Esophagus muscularis mucosa (tissue), 4 donors: ENCODE data around the gene EFTUD2. TPM values are rescaled to one million over a fixed set of nuclear protein-coding genes. Genes with fewer than 3 reads are reported as not detected.

Source experiments
- DNase-seq: peaks from one replicate; pipeline ENCODE4 v3.0.0-alpha.2; 2017; ENCODE audit errors: extremely low spot score
- H3K27ac ChIP-seq, 4 donors: fragments of 200-600 bp; sonication (generic); replicated peaks in 1 of 4; 1 replicate in 3 of 4; 2 replicates in 1 of 4; pipeline ENCODE4 v1.5.1; 2016 to 2019; ENCODE audit warnings: mild to moderate bottlenecking in 1 of 4
- H3K27me3 ChIP-seq, 4 donors: fragments of 200-600 bp; sonication (generic); one replicate each; pipeline versions ENCODE4 v1.5.1 to v1.6.0; 2016 to 2019
- H3K36me3 ChIP-seq, 4 donors: fragments of 200-600 bp; sonication (generic); one replicate each; pipeline ENCODE4 v1.5.1; 2016 to 2019
- H3K4me1 ChIP-seq, 4 donors: fragments of 200-600 bp; sonication (generic); one replicate each; pipeline ENCODE4 v1.5.1; 2016 to 2019
- H3K4me3 ChIP-seq, 4 donors: fragments of 200-600 bp; sonication (generic); 1 replicate in 2 of 4; 2 replicates in 2 of 4; pipeline ENCODE4 v1.5.1; 2016 to 2019; ENCODE audit warnings: mild to moderate bottlenecking in 4 of 4, moderate library complexity in 1 of 4
- H3K9me3 ChIP-seq, 4 donors: fragments of 200-600 bp; sonication (generic); 1 replicate in 3 of 4; 2 replicates in 1 of 4; pipeline ENCODE4 v1.5.1; 2016 to 2019
- EP300 ChIP-seq: sonication (generic); formaldehyde crosslinking; IDR thresholded peaks from one replicate; pipeline ENCODE4 v1.6.1; 2017; ENCODE audit warnings: antibody characterized with exemption
- POLR2A ChIP-seq: fragments of 450-650 bp; IDR thresholded peaks from one replicate; pipeline ENCODE4 v1.6.1; 2017; ENCODE audit warnings: antibody characterized with exemption, moderate library complexity, mild to moderate bottlenecking, low read depth
- POLR2AphosphoS5 ChIP-seq, 2 donors: sonication (generic); formaldehyde crosslinking; IDR thresholded peaks; one replicate each; pipeline ENCODE4 v1.6.1; 2017; ENCODE audit warnings: antibody characterized with exemption in 2 of 2
- WGBS: methylation state at CpG from one replicate; pipeline ENCODE4 v1.1.5; 2018; 5-methylcytosine and 5-hydroxymethylcytosine counted together
- intact Hi-C: fragments of 100-400 bp; cut with DNase I; formaldehyde crosslinking; loops from one replicate; pipeline ENCODE4 v1.15.1; 2023
- total RNA-seq, 4 donors: library from RNA; depleted of rRNA; stranded (reverse); fragments of >200 nt; gene quantifications; one replicate each; pipeline versions ENCODE4 v1.1.0 to v1.2.1, GENCODE V29; 2016
- TF ChIP-seq, protein P1 (sequence below), 3 experiments: fragments of 200-600 bp in 2 of 3; fragments of 450-650 bp in 1 of 3; sonication (generic) in 2 of 3; IDR thresholded peaks; one replicate each; pipeline ENCODE4 v1.5.1; 2017 to 2019; ENCODE audit warnings: antibody characterized with exemption in 3 of 3, mild to moderate bottlenecking in 2 of 3, moderate library complexity in 1 of 3

EFTUD2 gene
- total RNA-seq, 4 donors from 2014 or later: 46.0 to 49.7 (median 48.3) TPM

DNA sequence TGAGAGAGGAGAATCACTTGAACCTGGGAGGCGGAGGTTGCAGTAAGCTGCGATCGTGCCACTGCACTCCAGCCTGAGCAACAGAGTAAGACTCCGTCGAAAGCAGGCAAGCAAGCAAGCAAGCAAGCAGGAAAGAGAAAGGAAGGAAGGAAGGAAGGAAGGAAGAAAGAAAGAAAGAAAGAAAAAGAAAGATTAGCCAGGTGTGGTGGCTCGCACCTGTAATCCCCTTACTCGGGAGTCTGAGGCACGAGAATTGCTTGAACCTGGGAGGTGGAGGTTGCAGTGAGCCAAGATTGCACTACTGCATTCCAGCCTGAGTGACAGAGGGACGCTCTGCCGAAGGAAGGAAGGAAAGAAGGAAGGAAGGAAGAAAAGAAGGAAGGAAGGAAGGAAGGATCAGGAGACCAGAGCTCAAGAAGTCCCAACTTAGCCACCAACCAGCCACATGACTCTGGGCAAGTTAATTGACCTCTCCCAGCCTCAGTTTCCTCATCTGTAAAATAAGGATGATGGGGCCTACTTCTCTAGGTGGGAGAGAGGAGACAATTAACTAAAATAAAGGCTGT lies 9.6 kb upstream of the EFTUD2 start:
- H3K4me3 ChIP-seq: no peak overlapping the region
- H3K9me3 ChIP-seq: no peaks in the 10 kb centered on the region
- TF ChIP-seq, protein P1, sequence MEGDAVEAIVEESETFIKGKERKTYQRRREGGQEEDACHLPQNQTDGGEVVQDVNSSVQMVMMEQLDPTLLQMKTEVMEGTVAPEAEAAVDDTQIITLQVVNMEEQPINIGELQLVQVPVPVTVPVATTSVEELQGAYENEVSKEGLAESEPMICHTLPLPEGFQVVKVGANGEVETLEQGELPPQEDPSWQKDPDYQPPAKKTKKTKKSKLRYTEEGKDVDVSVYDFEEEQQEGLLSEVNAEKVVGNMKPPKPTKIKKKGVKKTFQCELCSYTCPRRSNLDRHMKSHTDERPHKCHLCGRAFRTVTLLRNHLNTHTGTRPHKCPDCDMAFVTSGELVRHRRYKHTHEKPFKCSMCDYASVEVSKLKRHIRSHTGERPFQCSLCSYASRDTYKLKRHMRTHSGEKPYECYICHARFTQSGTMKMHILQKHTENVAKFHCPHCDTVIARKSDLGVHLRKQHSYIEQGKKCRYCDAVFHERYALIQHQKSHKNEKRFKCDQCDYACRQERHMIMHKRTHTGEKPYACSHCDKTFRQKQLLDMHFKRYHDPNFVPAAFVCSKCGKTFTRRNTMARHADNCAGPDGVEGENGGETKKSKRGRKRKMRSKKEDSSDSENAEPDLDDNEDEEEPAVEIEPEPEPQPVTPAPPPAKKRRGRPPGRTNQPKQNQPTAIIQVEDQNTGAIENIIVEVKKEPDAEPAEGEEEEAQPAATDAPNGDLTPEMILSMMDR (IDR thresholded peaks at IDR 0.05): no peak
- TF ChIP-seq POLR2A (no peak), POLR2AphosphoS5 (IDR thresholded peaks at IDR 0.05) (no peak), EP300 (no peak)
- WGBS: 84% methylated on average over 10 of the region's 10 CpGs
- no peak for DNase-seq
- H3K27me3 ChIP-seq: peaks cover 0 to 17% (median 3%) of the 10 kb centered on the region in 4 donors
- intact Hi-C loops: no loop called here
- no peak overlapping the region for H3K27ac ChIP-seq
- no peaks in the 10 kb centered on the region for H3K36me3 ChIP-seq
- peaks cover 9 to 11% (median 9%) of the 10 kb centered on the region in 4 donors for H3K4me1 ChIP-seq

DNA sequence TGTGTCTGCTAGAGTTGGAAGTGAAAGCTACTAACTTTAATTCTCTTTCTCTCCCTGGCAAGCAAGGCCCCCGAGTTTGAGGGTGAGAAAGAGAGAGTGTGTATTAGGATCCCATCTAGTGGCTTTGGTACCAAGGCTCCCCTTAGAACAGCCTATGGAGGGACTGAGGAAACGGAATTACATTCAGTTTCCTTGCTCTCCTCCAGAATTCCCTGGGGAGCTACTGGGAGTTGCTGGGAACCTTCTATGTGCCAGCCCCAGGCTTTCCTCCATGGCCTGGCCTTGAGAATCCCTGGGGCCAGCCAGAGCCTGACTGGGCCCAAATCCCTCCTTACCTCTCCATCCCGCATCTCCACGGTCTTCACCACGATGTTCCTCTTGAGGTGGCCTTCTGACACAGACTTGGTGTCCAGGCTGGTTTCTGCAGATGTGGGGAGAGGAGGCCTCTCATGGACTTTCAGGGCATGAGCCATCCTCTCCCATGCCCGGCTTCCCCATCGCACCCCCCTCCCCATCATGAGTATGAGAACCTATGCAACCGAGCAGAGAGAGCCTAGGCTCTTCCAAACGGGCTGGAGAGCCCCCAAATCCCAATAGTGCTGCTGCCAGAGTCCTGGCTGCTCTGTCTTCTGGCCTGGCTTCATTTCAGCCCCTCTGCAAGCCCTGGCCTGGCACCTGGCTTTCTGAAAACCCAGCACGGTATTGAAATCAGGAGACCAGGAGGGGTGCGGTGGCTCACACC lies 8.7 kb upstream of the EFTUD2 start:
- Histone ChIP-seq H3K36me3 (no peaks in the 10 kb centered on the region), H3K27ac (no peak overlapping the region), H3K27me3 (peaks cover 0 to 17% (median 3%) of the 10 kb centered on the region in 4 donors), H3K9me3 (no peaks in the 10 kb centered on the region), H3K4me3 (no peak overlapping the region), H3K4me1 (peaks cover 9 to 11% (median 9%) of the 10 kb centered on the region in 4 donors)
- no peak for TF ChIP-seq POLR2A
- TF ChIP-seq, protein P1 (IDR thresholded peaks at IDR 0.05): no peak
- no peak for TF ChIP-seq POLR2AphosphoS5 (IDR thresholded peaks at IDR 0.05)
- TF ChIP-seq EP300: no peak
- no peak for DNase-seq
- intact Hi-C loops: no loop called here
- 84% methylated on average over 10 of the region's 11 CpGs for WGBS

DNA sequence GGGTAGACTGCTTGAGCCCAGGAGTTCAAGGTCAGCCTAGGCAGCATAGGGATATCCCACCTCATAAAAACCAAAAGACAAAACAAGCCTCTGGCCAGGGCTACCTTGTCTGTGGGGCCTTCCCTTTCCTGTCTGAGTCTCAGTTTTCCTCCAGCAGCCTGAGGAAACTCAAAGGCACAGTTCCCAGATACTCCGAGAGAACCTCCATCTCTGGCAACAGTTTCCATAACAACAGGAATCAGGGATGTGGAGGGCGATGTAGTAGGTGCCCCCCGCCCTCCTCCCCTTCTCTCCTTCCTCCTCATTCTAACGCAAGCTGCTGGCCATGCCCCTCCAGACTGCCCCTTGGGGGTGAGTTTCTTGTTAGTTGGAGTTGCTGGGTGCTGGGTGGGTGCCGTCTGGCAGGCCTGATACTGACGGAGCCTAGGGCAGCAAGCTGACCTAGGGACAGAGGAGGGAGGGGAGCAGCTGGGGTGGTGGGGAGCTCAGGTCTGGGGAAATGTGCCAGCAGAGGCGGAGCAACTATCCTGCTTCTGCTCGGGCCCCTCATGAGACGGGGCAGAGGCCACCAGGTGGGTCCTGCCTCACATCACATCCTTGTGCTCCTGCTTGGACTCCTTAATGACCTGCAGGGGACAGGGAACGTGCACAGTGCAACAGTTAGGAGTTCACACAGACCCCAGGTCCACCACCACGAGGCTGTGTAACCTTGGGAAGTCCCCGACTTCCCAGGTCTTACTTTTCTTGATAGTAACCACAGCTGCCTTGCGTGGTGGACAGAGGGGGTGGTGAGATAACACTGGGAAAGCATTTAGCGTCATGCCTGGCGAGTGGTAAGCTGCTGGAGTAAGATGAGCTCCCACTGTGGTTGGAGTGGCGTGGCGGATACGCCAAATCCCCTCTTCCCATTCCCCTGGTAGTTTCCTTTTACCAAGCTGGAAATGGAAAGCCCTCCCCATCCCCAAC lies 7.8 kb upstream of the EFTUD2 start:
- no peaks in the 10 kb centered on the region for H3K9me3 ChIP-seq
- WGBS: 76% methylated on average over 10 of the region's 18 CpGs
- H3K27ac ChIP-seq: no peak overlapping the region
- no peaks in the 10 kb centered on the region for H3K36me3 ChIP-seq
- H3K27me3 ChIP-seq: peaks cover 0 to 12% (median 3%) of the 10 kb centered on the region in 4 donors
- TF ChIP-seq, protein P1 (IDR thresholded peaks at IDR 0.05): no peak
- no peak for TF ChIP-seq EP300
- TF ChIP-seq POLR2A: no peak
- no peak for TF ChIP-seq POLR2AphosphoS5 (IDR thresholded peaks at IDR 0.05)
- H3K4me3 ChIP-seq: no peak overlapping the region
- intact Hi-C loops: no loop called here
- peaks cover 9 to 11% (median 9%) of the 10 kb centered on the region in 4 donors for H3K4me1 ChIP-seq
- DNase-seq: no peak

DNA sequence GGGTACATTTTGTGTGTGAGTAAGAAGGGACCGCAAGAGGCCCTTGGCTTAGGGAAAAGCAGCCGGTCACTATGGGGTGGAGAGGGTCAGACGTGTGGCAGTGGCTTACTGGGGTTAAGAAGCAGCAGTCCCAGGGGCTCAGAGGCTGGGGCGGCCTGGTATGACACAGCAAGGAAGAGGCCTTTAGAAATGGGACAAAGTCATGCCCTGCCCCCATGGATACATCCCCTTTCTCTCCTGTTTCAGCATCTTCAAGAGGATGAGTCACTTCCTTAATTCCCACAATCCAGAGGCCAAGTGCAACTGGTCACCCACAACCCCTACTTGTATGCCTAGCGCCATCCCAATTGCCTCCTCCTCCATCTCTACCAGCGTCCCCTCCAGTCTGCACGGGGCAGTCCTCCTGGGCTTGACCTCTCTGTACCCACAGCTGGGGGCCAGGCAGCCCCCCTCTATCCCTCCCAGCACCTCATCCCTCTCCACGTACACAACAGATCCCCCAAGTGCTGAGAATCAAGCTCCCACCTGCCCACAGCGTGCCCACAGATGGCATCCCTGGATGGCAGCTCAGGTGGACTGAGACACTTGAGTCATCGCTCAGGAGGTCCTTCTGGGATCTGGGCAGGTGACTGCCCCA lies 6.9 kb upstream of the EFTUD2 start:
- H3K4me3 ChIP-seq: no peak overlapping the region
- H3K27ac ChIP-seq: no peak overlapping the region
- H3K27me3 ChIP-seq: peaks cover 0 to 5% (median 0%) of the 10 kb centered on the region in 4 donors
- TF ChIP-seq POLR2A (no peak), EP300 (no peak), POLR2AphosphoS5 (IDR thresholded peaks at IDR 0.05) (no peak)
- TF ChIP-seq, protein P1 (IDR thresholded peaks at IDR 0.05): no peak
- H3K9me3 ChIP-seq: no peaks in the 10 kb centered on the region
- H3K36me3 ChIP-seq: no peaks in the 10 kb centered on the region
- no peak for DNase-seq
- H3K4me1 ChIP-seq: peaks cover 3 to 7% (median 4%) of the 10 kb centered on the region in 4 donors
- 70% methylated on average over 8 of the region's 10 CpGs for WGBS
- intact Hi-C loops: no loop called here
